Measurements from ENCODE around the gene GRP. TPM values are rescaled to one million over a fixed set of nuclear protein-coding genes. Genes with fewer than 3 reads are reported as not detected.

Gene GRP
- total RNA-seq, 1 experiment from 2014 or later: not detected

- Mint-ChIP-seq H3K36me3 (ENCODE audit: insufficient read depth in 1 of 3, low read depth in 3 of 3) (no peaks in the 10 kb centered on the region; a peak in 1 of 7 replicates), H3K4me3 (peak overlapping the region in 1 of 2 experiments; percentile 77; a peak in 2 of 5 replicates), H3K27me3 (ENCODE audit: low read depth) (peaks cover 98% of the 10 kb centered on the region), H3K4me1 (peaks cover 25 to 33% of the 10 kb centered on the region in 2 experiments), H3K9me3 (peaks cover 0 to 3% of the 10 kb centered on the region in 2 experiments; a peak in 3 of 5 replicates), H3K27ac (no peak overlapping the region)
- Histone ChIP-seq H3K4me1 (ENCODE audit: insufficient read depth, low read length) (peaks cover 4% of the 10 kb centered on the region; the same call in 1 of the 2 replicates), H2BK20ac (ENCODE audit: low read depth, low read length, poor library complexity, severe bottlenecking) (no peak overlapping the region), H4K8ac (replicated peaks; ENCODE audit: insufficient read length, low read depth, low read length) (no peak overlapping the region), H3K4me2 (ENCODE audit: insufficient read depth, insufficient read length, low read length) (peak overlapping the region; percentile 66), H3K23ac (ENCODE audit: insufficient read length, low read depth, low read length) (no peak overlapping the region), H3K9ac (ENCODE audit: extremely low read depth, insufficient read length, low read length) (no peak overlapping the region), H3K27me3 (ENCODE audit: insufficient read depth, low read length) (peaks cover 76% of the 10 kb centered on the region), H2AFZ (ENCODE audit: low read length) (no peak overlapping the region), H3K23me2 (ENCODE audit: insufficient read length, low read depth, low read length, poor library complexity, severe bottlenecking) (peaks cover 14% of the 10 kb centered on the region), H2AK5ac (ENCODE audit: insufficient read length, low read length) (no peak overlapping the region), H3K14ac (ENCODE audit: insufficient read depth, low read length) (no peak overlapping the region), H3K27ac (ENCODE audit: insufficient read length, low read depth, low read length) (no peak overlapping the region), H4K5ac (ENCODE audit: insufficient read length, low read depth, low read length) (no peak overlapping the region), H3K9me3 (ENCODE audit: control insufficient read depth, low read depth, low read length) (no peaks in the 10 kb centered on the region), H3K4ac (ENCODE audit: low read depth, low read length) (no peak overlapping the region), H3K18ac (ENCODE audit: insufficient read length, low read depth, low read length) (no peak overlapping the region), H4K20me1 (ENCODE audit: control insufficient read depth, insufficient read depth, insufficient read length) (no peaks in the 10 kb centered on the region), H2BK12ac (ENCODE audit: insufficient read length, low read depth, low read length) (no peak overlapping the region), H3K79me1 (ENCODE audit: insufficient read depth, low read depth, low read length, poor library complexity, severe bottlenecking) (no peaks in the 10 kb centered on the region), H3K79me2 (ENCODE audit: insufficient read depth, low read length) (no peaks in the 10 kb centered on the region), H2BK5ac (ENCODE audit: insufficient read length, low read length) (no peak overlapping the region), H2BK120ac (ENCODE audit: low read depth, low read length, poor library complexity, severe bottlenecking) (no peak overlapping the region), H3K56ac (ENCODE audit: insufficient read length, low read depth, low read length) (no peak overlapping the region), H2BK15ac (ENCODE audit: low read depth, low read length) (no peak overlapping the region), H4K91ac (ENCODE audit: insufficient read length, low read depth, low read length) (no peak overlapping the region), H3T11ph (ENCODE audit: low read length) (no peak overlapping the region)
- DNase-seq: no peak
- TF ChIP-seq, protein P1, sequence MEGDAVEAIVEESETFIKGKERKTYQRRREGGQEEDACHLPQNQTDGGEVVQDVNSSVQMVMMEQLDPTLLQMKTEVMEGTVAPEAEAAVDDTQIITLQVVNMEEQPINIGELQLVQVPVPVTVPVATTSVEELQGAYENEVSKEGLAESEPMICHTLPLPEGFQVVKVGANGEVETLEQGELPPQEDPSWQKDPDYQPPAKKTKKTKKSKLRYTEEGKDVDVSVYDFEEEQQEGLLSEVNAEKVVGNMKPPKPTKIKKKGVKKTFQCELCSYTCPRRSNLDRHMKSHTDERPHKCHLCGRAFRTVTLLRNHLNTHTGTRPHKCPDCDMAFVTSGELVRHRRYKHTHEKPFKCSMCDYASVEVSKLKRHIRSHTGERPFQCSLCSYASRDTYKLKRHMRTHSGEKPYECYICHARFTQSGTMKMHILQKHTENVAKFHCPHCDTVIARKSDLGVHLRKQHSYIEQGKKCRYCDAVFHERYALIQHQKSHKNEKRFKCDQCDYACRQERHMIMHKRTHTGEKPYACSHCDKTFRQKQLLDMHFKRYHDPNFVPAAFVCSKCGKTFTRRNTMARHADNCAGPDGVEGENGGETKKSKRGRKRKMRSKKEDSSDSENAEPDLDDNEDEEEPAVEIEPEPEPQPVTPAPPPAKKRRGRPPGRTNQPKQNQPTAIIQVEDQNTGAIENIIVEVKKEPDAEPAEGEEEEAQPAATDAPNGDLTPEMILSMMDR (conservative IDR thresholded peaks at IDR 0.05): no peak
- WGBS (ENCODE audit: extremely low coverage, insufficient read length, low lambda C conversion rate): no CpG with 5 or more reads among the region's 12 CpGs
Measured at GRCh38 chr18:59265974-59266369, 46.0 kb downstream of the GRP start.

All from H9 (cell line).